Uterus (tissue), 2 donors: Measurements from ENCODE around the gene CA12.

ENCODE experiments used
- POLR2A ChIP-seq, 2 donors: fragments of 450-650 bp; IDR thresholded peaks; one replicate each; pipeline ENCODE4 v1.6.1; 2016; ENCODE audit warnings: antibody characterized with exemption in 2 of 2, mild to moderate bottlenecking in 1 of 2, moderate library complexity in 1 of 2
- TF ChIP-seq, protein P1 (sequence below), 4 experiments: fragments of 200-600 bp in 2 of 4; fragments of 450-650 bp in 2 of 4; sonication (generic) in 2 of 4; IDR thresholded peaks; one replicate each; pipeline ENCODE4 v1.5.1; 2016 to 2019; ENCODE audit warnings: antibody characterized with exemption in 4 of 4, mild to moderate bottlenecking in 2 of 4, moderate library complexity in 1 of 4

DNA sequence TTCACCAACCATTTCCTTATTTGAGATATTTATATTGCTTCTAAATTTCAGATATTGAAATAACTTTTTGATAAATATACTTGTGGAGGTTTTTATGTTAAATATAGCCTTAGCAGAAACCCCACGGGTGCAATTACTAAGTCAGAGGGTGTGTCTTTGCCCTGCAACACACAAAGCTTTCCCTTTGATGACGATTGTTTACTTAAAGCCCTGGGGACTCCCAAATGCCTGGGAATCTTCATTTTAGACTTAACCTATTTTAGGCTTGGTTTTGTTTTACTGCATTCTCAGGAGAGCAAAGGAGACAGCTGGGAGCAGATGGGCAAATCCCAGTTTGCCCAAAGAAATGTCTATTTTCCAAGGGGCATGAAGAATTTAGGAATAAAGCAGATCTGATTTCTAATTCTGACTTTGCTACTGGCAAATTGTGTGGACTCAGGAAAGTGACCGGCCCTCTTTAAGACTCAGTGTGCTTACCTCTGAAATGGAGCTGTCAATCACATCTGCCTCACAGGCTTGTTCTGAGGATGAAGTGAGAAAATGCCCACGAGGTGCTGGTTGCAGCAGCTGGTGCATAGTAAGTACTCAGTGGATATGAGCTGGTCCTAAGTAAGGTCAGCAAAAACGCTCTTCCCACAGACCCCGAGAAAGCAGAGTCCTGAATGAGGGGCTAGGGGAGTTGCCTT is 49.3 kb upstream of the CA12 start:
- TF ChIP-seq, protein P1, sequence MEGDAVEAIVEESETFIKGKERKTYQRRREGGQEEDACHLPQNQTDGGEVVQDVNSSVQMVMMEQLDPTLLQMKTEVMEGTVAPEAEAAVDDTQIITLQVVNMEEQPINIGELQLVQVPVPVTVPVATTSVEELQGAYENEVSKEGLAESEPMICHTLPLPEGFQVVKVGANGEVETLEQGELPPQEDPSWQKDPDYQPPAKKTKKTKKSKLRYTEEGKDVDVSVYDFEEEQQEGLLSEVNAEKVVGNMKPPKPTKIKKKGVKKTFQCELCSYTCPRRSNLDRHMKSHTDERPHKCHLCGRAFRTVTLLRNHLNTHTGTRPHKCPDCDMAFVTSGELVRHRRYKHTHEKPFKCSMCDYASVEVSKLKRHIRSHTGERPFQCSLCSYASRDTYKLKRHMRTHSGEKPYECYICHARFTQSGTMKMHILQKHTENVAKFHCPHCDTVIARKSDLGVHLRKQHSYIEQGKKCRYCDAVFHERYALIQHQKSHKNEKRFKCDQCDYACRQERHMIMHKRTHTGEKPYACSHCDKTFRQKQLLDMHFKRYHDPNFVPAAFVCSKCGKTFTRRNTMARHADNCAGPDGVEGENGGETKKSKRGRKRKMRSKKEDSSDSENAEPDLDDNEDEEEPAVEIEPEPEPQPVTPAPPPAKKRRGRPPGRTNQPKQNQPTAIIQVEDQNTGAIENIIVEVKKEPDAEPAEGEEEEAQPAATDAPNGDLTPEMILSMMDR (IDR thresholded peaks at IDR 0.05), result no peak
- no peak for TF ChIP-seq POLR2A (IDR thresholded peaks at IDR 0.05)
